NCI-H1092 (cell line): Measurements from ENCODE around the gene MEST.
"Not testable (repeated sequence)": the region's sequence is repeated elsewhere in the genome, so short reads cannot be mapped to it uniquely, and the experiment has no call there.

ENCODE experiments used
- DNase-seq: peaks from one replicate; lab custom pipeline; 2025; lab: John Stamatoyannopoulos, UW

Gene MEST

DNA sequence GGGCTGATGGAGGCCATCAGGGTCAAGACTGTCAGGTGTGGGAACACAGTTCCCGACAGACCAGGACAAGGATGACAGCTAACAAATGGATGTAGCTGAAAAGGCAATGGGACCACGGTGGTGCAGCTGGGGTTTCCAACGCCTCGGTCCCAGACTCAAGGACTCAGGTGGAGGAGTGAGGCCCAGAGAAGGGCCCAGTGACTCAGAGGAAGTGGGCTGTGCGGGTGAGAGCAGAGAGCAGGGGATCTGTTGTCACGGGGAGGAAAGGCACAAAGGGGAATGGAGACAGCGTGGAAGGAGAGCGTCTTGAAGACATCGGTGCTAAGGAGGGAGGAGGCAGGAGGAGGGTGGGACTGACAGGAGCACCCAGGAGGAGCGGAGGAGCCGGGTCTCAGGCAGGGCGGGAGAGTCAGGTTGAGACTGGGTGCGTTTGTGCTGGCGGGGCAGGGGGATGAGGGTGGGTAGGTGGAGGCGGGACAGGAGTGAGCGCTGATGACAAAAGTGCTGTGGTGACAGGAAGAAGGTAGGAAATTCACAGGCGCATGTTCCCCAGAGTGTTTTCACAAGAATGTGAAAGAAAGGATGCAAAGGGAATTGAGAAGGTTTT is 31.7 kb downstream of the MEST start:
- not testable (repeated sequence) for DNase-seq

DNA sequence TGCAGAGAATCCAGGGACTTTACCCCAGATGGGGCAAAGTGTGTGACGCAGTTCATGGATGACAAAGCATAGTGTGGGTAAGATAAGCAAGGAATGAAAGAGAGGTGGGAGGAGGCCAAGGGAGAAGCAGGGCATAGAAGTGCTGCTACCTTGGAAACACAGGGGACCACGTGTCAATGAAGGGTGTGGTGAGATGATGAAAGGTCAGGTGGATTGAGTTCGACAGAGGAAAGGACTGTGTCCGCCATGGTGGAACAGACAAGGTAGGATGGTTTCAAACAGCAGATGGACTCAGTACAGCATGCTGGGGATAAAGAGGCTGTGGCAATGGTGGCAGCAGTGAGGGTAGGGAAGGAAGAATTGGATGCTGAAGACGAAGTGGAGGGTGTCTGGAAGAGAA is 32.7 kb downstream of the MEST start:
- no peak for DNase-seq

DNA sequence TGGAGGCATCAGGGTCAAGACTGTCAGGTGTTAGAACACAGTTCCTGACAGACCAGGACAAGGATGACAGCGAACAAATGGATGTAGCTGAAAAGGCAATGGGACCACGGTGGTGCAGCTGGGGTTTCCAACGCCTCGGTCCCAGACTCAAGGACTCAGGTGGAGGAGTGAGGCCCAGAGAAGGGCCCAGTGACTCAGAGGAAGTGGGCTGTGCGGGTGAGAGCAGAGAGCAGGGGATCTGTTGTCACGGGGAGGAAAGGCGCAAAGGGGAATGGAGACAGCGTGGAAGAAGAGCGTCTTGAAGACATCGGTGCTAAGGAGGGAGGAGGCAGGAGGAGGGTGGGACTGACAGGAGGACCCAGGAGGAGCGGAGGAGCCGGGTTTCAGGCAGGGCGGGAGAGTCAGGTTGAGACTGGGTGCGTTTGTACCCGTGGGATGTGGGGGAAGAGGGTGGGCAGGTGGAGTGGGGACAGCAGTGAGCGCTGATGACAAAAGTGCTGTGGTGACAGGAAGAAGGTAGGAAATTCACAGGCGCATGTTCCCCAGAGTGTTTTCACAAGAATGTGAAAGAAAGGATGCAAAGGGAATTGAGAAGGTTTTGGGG is 36.0 kb downstream of the MEST start:
- not testable (repeated sequence) for DNase-seq

DNA sequence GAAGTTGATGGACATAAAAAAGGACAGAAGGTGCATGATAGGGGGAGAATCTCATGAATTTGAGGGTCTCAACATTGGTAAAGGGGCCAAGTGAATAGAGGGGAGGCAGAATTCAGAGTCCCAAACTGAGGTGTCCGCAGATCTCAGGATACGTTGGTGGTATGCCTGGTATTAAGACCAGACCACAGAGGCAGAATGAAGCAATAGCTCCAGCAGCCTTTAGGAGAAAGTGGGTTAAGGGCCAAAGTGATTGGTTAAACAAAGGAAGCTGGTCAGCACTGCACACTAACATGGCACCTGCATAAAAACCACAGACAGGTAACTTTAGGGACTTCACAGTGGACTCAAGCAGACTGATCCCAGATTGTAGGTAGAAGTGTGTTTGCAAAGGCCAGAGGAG is 37.5 kb downstream of the MEST start:
- DNase-seq: no peak

GRCh38 chr7:130537894-130538293 is 46.0 kb downstream of the MEST start:
- DNase-seq: not testable (repeated sequence)

DNA sequence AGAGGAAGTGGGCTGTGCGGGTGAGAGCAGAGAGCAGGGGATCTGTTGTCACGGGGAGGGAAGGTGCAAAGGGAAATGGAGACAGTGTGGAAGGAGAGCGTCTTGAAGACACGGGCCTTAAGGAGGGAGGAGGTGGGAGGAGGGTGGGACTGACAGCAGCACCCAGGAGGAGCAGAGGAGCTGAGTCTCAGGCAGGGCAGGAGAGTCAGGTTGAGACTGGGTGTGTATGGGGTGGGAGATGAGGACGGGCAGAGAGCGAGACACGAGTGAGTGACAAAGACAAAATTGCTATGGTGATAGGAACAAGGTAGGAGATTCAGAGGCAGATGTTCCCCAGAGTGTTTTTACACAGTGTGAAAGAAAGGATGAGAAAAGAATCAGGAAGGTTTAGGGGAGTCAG is 49.4 kb downstream of the MEST start:
- not testable (repeated sequence) for DNase-seq

DNA sequence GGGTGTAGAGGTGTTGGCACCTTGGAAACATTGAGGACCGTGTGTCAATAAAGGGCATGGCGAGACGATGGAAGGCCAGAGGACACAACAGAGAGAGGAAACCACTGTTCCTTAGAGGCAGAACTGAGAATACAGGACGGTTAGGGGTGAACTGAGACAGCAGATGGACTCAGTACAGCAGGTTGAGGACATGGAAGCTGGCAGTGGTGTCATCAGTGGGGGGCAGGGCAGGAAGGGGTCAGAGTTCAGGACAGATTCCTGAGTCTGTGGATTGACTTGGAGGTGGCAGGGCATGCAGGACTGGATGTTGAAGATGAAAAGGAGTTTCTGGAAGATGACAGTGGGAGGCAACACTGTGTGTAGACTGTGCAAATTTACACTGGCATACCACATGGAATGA is 50.4 kb downstream of the MEST start:
- not testable (repeated sequence) for DNase-seq

DNA sequence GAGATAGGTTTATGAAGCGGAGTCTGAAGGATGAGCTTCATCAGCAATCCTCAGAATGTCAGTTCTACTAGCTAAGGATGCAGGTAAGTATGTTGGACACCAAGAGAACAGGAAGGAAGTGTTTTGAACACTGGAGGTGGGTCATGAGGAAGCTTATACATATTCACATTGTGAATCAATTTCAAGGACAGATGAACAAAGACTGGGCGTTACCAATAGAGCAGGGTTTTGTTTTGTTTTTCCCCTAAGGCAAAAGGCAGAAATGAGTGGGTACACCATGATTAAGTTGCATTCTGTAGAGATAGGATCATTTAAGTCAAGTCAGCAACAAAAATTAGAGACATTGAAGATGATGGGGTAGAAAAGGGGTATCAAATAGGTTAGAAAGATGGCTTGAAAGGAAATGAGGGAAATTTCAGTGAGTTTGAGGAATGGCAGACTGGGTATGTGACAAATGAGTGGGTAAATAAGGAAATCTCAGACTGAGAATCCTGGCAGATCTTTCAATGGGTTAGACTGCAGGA is 51.7 kb downstream of the MEST start:
- no peak for DNase-seq

DNA sequence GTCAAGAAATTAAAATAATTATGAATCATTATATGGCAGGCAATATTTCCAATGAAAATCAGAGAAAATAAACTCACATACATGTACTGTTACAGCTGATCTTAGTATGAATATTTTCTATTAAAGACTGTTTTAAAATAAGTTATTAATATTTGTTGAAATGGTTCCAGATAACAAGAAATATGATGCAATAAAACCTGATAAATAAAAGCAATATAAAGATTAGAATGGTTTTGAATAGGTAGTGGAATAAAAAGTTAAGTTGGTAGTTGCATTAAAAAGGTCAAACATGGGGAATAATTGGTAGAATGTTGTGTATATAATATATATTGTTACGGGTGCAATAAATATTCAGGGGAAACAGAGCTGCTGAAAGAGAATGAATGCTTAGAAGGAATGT is 52.5 kb downstream of the MEST start:
- no peak for DNase-seq

- DNase-seq: no peak
Observed at GRCh38 chr7:130553398-130554029, 61.6 kb downstream of the MEST start.

- DNase-seq: no peak
Observed at GRCh38 chr7:130554481-130554880, 62.6 kb downstream of the MEST start.
